ENCODE measurements around the gene PRXL2C.

GRCh38 chr9:96661711-96662110 lies 6.6 kb upstream of the PRXL2C start:
- TF ChIP-seq POLR2AphosphoS5 (IDR thresholded peaks at IDR 0.05; ENCODE audit: low read depth, low read length) = no peak
- TF ChIP-seq POLR2A (IDR thresholded peaks at IDR 0.05; ENCODE audit: low read depth, low read length) = no peak
